ENCODE data around the gene COPZ1. TPM values are rescaled to one million over a fixed set of nuclear protein-coding genes. Genes with fewer than 3 reads are reported as not detected.

COPZ1 gene
- total RNA-seq, 1 donor from 2014 or later: 129 TPM

- DNase-seq (no peak), ATAC-seq (no peak)
- H3K36me3 ChIP-seq: peaks cover 4% of the 10 kb centered on the region
- no peak for TF ChIP-seq CTCF (IDR thresholded peaks at IDR 0.05)
- intact Hi-C loops (cut with DNase I): no loop called here
- no peaks in the 10 kb centered on the region for H3K27me3 ChIP-seq (ENCODE audit: low read depth)
- no peak overlapping the region for H3K4me3 ChIP-seq
- H3K9me3 ChIP-seq: no peaks in the 10 kb centered on the region
- peaks cover 17% of the 10 kb centered on the region for H3K4me1 ChIP-seq
- no peak overlapping the region for H3K27ac ChIP-seq
Measured at GRCh38 chr12:54381136-54381535, 56.2 kb downstream of the COPZ1 start.

GRCh38 chr12:54383041-54383609, 58.2 kb downstream of the COPZ1 start:
- Histone ChIP-seq H3K36me3 (no peaks in the 10 kb centered on the region), H3K4me3 (no peak overlapping the region), H3K27ac (peak overlapping the region; percentile 74), H3K4me1 (peaks cover 15% of the 10 kb centered on the region), H3K9me3 (no peaks in the 10 kb centered on the region), H3K27me3 (ENCODE audit: low read depth) (no peaks in the 10 kb centered on the region)
- TF ChIP-seq CTCF (IDR thresholded peaks at IDR 0.05): no peak
- no peak for DNase-seq
- ATAC-seq: peak in 1 of 2 donors; percentile 47
- intact Hi-C loops (cut with DNase I): no loop called here

GRCh38 chr12:54384591-54385041, 59.7 kb downstream of the COPZ1 start, which contains the start of gene ZNF385A:
TSS of gene ZNF385A (minus strand) at chr12:54384733. CDS start at chr12:54384514, 219 bp downstream.
- H3K4me3 ChIP-seq: peak within 1 kb of the TSS; percentile 32
- intact Hi-C loops (cut with DNase I): no loop called here
- DNase-seq: peak; percentile 73
- H3K9me3 ChIP-seq: no peaks in the 10 kb centered on the region
- TF ChIP-seq CTCF (IDR thresholded peaks at IDR 0.05): no peak
- H3K27ac ChIP-seq: peak within 1 kb of the TSS; percentile 74
- H3K27me3 ChIP-seq (ENCODE audit: low read depth): no peaks in the 10 kb centered on the region
- peak; percentile 59 to 79 for ATAC-seq
- H3K36me3 ChIP-seq: no peaks in the 10 kb centered on the region
- H3K4me1 ChIP-seq: peaks cover 11% of the 10 kb centered on the region

GRCh38 chr12:54385251-54385914, 60.5 kb downstream of the COPZ1 start:
- ATAC-seq: peak; percentile 46 to 65
- DNase-seq: peak; percentile 67

More at GRCh38 chr12:54385251-54385914, 60.5 kb downstream of the COPZ1 start:
- Histone ChIP-seq H3K27me3 (ENCODE audit: low read depth) (no peaks in the 10 kb centered on the region), H3K4me3 (no peak overlapping the region), H3K4me1 (peaks cover 6% of the 10 kb centered on the region), H3K9me3 (no peaks in the 10 kb centered on the region), H3K36me3 (no peaks in the 10 kb centered on the region), H3K27ac (peak overlapping the region; percentile 74)
- TF ChIP-seq CTCF (IDR thresholded peaks at IDR 0.05): no peak
- intact Hi-C loops (cut with DNase I): no loop called here
